HEK293 (cell line): ENCODE measurements around the gene SHROOM3.

ENCODE experiments used
- CTCF ChIA-PET: fragments of 350-600 bp; formaldehyde crosslinking; extraction: SDS; loops from one replicate; lab custom pipeline; 2021; ENCODE audit warnings: antibody characterized with exemption; lab: Yijun Ruan, JAX
- POLR2A ChIA-PET: fragments of 300-600 bp; formaldehyde crosslinking; extraction: SDS; loops from one replicate; lab custom pipeline; 2020; ENCODE audit warnings: antibody characterized with exemption, inconsistent platforms; lab: Yijun Ruan, JAX
- H3K27ac ChIP-seq: fragments of 200-500 bp; sonication (Bioruptor generic); 2 replicates; pipeline ENCODE4 v1.5.1; 2014; ENCODE audit warnings: low read depth, low read length, control low read depth, inconsistent platforms; ENCODE audit errors: extremely low read depth
- H3K36me3 ChIP-seq, 2 experiments: fragments of 200-500 bp in 1 of 2; sonication (Bioruptor generic) in 1 of 2; 1 replicate in 1 of 2; 2 replicates in 1 of 2; pipeline ENCODE4 v1.5.1; 2014 to 2017; ENCODE audit warnings: inconsistent platforms in 2 of 2, low read length in 2 of 2; ENCODE audit not compliant: control insufficient read depth in 2 of 2, insufficient read depth in 1 of 2
- H3K4me1 ChIP-seq: fragments of 200-500 bp; sonication (Bioruptor generic); 2 replicates; pipeline ENCODE4 v1.5.1; 2014; ENCODE audit warnings: mild to moderate bottlenecking, low read length, inconsistent platforms; ENCODE audit not compliant: control insufficient read depth, insufficient read depth
- H3K4me3 ChIP-seq: 2 replicates; pipeline ENCODE4 v1.5.1; 2011; ENCODE audit warnings: low read depth, mild to moderate bottlenecking, control low read depth, low read length, moderate library complexity
- H3K9me3 ChIP-seq: fragments of 200-500 bp; sonication (Bioruptor generic); 2 replicates; pipeline ENCODE4 v1.5.1; 2014; ENCODE audit warnings: low read depth, low read length, inconsistent platforms; ENCODE audit not compliant: control insufficient read depth, insufficient read depth
- IKZF3 ChIP-seq: fragments of 450-650 bp; IDR thresholded peaks from 2 replicates; pipeline ENCODE4 v1.5.0; 2018; ENCODE audit warnings: missing biosample characterization, mild to moderate bottlenecking, missing genetic modification characterization, moderate library complexity
- SCRT2 ChIP-seq: fragments of 450-650 bp; formaldehyde crosslinking; IDR thresholded peaks from 2 replicates; pipeline ENCODE4 v1.5.1; 2016; ENCODE audit warnings: missing biosample characterization, missing genetic modification characterization
- ZBTB1 ChIP-seq: fragments of 450-650 bp; formaldehyde crosslinking; IDR thresholded peaks from 2 replicates; pipeline ENCODE4 v1.5.1; 2016; ENCODE audit warnings: missing biosample characterization, missing genetic modification characterization
- ZFHX2 ChIP-seq: fragments of 450-650 bp; formaldehyde crosslinking; conservative IDR thresholded peaks from 2 replicates; pipeline ENCODE4 v1.5.1; 2016; ENCODE audit warnings: missing biosample characterization, missing genetic modification characterization
- ZNF184 ChIP-seq: fragments of 450-650 bp; IDR thresholded peaks from 2 replicates; pipeline ENCODE4 v1.5.1; 2018; ENCODE audit warnings: missing biosample characterization, mild to moderate bottlenecking, missing genetic modification characterization
- ZNF221 ChIP-seq: fragments of 450-650 bp; formaldehyde crosslinking; IDR thresholded peaks from 2 replicates; pipeline ENCODE4 v1.5.1; 2017; ENCODE audit warnings: missing biosample characterization, missing genetic modification characterization, borderline replicate concordance
- ZNF239 ChIP-seq: fragments of 450-650 bp; formaldehyde crosslinking; IDR thresholded peaks from 2 replicates; pipeline ENCODE4 v1.5.1; 2016; ENCODE audit warnings: missing biosample characterization, missing genetic modification characterization
- ZNF302 ChIP-seq: fragments of 450-650 bp; formaldehyde crosslinking; IDR thresholded peaks from 2 replicates; pipeline ENCODE4 v1.5.1; 2016; ENCODE audit warnings: missing biosample characterization, missing genetic modification characterization, low read depth
- ZNF324 ChIP-seq: fragments of 450-650 bp; formaldehyde crosslinking; IDR thresholded peaks from 2 replicates; pipeline ENCODE4 v1.5.1; 2016; ENCODE audit warnings: missing biosample characterization, missing genetic modification characterization
- ZNF366 ChIP-seq: fragments of 450-650 bp; formaldehyde crosslinking; conservative IDR thresholded peaks from 2 replicates; pipeline ENCODE4 v1.5.1; 2016; ENCODE audit warnings: missing biosample characterization, missing genetic modification characterization
- ZNF561 ChIP-seq: fragments of 450-650 bp; IDR thresholded peaks from 2 replicates; pipeline ENCODE4 v1.5.1; 2018; ENCODE audit warnings: missing biosample characterization, missing genetic modification characterization, borderline replicate concordance
- ZNF623 ChIP-seq: fragments of 450-650 bp; formaldehyde crosslinking; IDR thresholded peaks from 2 replicates; pipeline ENCODE4 v1.5.1; 2016; ENCODE audit warnings: missing biosample characterization, missing genetic modification characterization
- ZNF776 ChIP-seq: fragments of 450-650 bp; formaldehyde crosslinking; IDR thresholded peaks from 2 replicates; pipeline ENCODE4 v1.5.0; 2017; ENCODE audit warnings: missing biosample characterization, missing genetic modification characterization, borderline replicate concordance
- TF ChIP-seq, protein P1 (sequence below): fragments of 450-650 bp; formaldehyde crosslinking; IDR thresholded peaks from 2 replicates; pipeline ENCODE4 v1.5.1; 2016; ENCODE audit warnings: missing biosample characterization, missing genetic modification characterization
- TF ChIP-seq, protein P2 (sequence below): fragments of 450-650 bp; formaldehyde crosslinking; optimal IDR thresholded peaks from 2 replicates; pipeline ENCODE3; 2016; ENCODE audit warnings: missing biosample characterization, mild to moderate bottlenecking, missing genetic modification characterization
- TF ChIP-seq, protein P3 (sequence below): fragments of 450-650 bp; formaldehyde crosslinking; IDR thresholded peaks from 2 replicates; pipeline ENCODE4 v1.5.1; 2016; ENCODE audit warnings: missing biosample characterization, missing genetic modification characterization
- TF ChIP-seq, protein P4 (sequence below): fragments of 450-650 bp; formaldehyde crosslinking; IDR thresholded peaks from 2 replicates; pipeline ENCODE4 v1.5.1; 2016; ENCODE audit warnings: missing biosample characterization, missing genetic modification characterization, low read depth
- TF ChIP-seq, protein P5 (sequence below): sonication (generic); formaldehyde crosslinking; IDR thresholded peaks from 2 replicates; pipeline ENCODE4 v1.8.1; 2022; ENCODE audit warnings: mild to moderate bottlenecking, moderate library complexity, missing genetic modification reagents
- TF ChIP-seq, protein P6 (sequence below): fragments of 450-650 bp; formaldehyde crosslinking; IDR thresholded peaks from 2 replicates; pipeline ENCODE4 v1.5.1; 2016; ENCODE audit warnings: missing biosample characterization, missing genetic modification characterization

The SHROOM3 gene

DNA sequence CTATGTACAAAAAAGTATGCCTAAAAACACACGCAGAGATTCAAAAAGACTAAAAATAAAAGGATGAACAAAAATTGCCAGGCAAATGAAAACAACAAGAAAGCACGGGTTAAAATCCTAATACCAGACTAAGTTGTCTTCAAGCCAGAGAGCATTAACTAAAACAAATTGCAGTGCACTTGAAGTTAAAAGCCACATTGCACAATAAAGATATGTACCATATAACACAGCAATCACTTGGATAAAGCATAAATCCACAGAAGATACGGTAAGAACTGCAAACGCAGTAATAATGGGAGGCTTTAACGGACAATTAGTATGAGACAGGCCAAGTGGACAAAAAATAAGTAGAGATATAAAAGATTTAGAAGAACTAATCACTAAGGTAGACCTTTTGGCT is 28.9 kb upstream of the SHROOM3 start:
- Histone ChIP-seq H3K9me3 (no peaks in the 10 kb centered on the region), H3K4me1 (no peaks in the 10 kb centered on the region), H3K36me3 (no peaks in the 10 kb centered on the region), H3K4me3 (no peak overlapping the region), H3K27ac (no peak overlapping the region)
- TF ChIP-seq, protein P1, sequence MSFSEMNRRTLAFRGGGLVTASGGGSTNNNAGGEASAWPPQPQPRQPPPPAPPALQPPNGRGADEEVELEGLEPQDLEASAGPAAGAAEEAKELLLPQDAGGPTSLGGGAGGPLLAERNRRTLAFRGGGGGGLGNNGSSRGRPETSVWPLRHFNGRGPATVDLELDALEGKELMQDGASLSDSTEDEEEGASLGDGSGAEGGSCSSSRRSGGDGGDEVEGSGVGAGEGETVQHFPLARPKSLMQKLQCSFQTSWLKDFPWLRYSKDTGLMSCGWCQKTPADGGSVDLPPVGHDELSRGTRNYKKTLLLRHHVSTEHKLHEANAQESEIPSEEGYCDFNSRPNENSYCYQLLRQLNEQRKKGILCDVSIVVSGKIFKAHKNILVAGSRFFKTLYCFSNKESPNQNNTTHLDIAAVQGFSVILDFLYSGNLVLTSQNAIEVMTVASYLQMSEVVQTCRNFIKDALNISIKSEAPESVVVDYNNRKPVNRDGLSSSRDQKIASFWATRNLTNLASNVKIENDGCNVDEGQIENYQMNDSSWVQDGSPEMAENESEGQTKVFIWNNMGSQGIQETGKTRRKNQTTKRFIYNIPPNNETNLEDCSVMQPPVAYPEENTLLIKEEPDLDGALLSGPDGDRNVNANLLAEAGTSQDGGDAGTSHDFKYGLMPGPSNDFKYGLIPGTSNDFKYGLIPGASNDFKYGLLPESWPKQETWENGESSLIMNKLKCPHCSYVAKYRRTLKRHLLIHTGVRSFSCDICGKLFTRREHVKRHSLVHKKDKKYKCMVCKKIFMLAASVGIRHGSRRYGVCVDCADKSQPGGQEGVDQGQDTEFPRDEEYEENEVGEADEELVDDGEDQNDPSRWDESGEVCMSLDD, result no peak
- ChIA-PET POLR2A (no interaction called here), CTCF (no interaction called here)

DNA sequence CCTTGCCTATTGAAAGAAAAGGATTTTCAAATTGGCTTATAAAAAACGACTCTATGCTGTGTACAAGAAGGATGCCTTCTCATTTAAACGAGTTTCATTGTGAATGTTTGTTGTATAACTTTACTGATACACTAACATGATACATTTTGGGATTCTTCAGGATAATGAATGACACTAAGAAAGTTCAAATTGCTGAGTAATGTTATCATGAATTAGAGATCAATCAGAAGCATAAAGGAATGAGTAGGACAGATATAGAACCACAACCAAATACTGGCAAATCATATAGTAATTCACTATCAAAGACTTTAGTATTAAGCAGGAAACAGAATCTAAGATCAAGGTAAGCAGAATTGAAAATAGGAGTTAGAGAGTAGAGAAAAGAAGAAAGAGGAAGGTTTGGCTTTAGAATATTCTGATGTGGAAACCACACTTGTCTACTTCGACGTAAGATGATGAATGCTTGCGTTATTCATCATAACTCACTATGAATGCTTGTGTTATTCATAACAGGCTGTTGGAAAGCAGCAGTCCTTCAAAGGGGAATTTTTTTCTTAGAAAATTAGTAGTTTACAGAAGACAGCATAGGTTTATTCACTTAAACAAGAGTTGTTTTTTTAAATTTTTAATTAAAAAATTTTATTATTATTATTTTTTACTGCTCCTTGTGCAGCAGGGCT is 27.4 kb upstream of the SHROOM3 start:
- CTCF ChIA-PET, result no interaction called here

DNA sequence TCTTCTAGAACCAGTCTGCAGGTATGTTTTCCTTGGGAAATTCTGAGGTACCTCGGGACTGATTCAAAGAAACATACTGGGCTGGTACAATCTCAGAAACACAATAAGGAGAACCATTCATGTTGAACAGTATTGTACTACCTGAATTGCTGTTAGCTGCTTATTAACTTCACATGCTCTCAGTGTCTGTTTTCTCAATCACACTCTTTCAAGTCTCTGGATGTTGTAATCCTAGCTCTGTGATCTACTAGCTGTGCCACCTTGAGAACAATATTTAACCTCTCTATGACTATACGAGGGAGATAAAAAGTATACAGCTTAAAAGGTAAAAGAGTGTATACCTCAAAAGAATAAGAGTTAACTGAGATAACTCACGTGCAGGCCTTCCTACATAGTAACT is 24.4 kb upstream of the SHROOM3 start:
- no peaks in the 10 kb centered on the region for H3K4me1 ChIP-seq
- CTCF ChIA-PET, result interaction anchor here (0.9 kb wide), 1 partner anchor 146 kb away, joined by 3 read pairs; no protein-coding TSS in a partner anchor
- H3K36me3 ChIP-seq, result no peaks in the 10 kb centered on the region
- H3K27ac ChIP-seq, result no peak overlapping the region
- POLR2A ChIA-PET, result no interaction called here
- no peak overlapping the region for H3K4me3 ChIP-seq
- no peaks in the 10 kb centered on the region for H3K9me3 ChIP-seq
- no peak for TF ChIP-seq ZNF623 (tag by site-specific recombination)
- no peak for TF ChIP-seq ZNF184 (tag by site-specific recombination)
- TF ChIP-seq SCRT2 (tag by site-specific recombination), result no peak
- no peak for TF ChIP-seq ZBTB1 (tag by site-specific recombination)
- no peak for TF ChIP-seq ZNF221 (tag by site-specific recombination)
- TF ChIP-seq, protein P2, sequence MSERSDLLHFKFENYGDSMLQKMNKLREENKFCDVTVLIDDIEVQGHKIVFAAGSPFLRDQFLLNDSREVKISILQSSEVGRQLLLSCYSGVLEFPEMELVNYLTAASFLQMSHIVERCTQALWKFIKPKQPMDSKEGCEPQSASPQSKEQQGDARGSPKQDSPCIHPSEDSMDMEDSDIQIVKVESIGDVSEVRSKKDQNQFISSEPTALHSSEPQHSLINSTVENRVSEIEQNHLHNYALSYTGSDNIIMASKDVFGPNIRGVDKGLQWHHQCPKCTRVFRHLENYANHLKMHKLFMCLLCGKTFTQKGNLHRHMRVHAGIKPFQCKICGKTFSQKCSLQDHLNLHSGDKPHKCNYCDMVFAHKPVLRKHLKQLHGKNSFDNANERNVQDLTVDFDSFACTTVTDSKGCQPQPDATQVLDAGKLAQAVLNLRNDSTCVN (tag by site-specific recombination), result no peak
- no peak for TF ChIP-seq ZNF239 (tag by site-specific recombination)
- TF ChIP-seq, protein P3, sequence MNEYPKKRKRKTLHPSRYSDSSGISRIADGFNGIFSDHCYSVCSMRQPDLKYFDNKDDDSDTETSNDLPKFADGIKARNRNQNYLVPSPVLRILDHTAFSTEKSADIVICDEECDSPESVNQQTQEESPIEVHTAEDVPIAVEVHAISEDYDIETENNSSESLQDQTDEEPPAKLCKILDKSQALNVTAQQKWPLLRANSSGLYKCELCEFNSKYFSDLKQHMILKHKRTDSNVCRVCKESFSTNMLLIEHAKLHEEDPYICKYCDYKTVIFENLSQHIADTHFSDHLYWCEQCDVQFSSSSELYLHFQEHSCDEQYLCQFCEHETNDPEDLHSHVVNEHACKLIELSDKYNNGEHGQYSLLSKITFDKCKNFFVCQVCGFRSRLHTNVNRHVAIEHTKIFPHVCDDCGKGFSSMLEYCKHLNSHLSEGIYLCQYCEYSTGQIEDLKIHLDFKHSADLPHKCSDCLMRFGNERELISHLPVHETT (tag by site-specific recombination), result no peak
- TF ChIP-seq ZNF776, result no peak
- TF ChIP-seq, protein P4, sequence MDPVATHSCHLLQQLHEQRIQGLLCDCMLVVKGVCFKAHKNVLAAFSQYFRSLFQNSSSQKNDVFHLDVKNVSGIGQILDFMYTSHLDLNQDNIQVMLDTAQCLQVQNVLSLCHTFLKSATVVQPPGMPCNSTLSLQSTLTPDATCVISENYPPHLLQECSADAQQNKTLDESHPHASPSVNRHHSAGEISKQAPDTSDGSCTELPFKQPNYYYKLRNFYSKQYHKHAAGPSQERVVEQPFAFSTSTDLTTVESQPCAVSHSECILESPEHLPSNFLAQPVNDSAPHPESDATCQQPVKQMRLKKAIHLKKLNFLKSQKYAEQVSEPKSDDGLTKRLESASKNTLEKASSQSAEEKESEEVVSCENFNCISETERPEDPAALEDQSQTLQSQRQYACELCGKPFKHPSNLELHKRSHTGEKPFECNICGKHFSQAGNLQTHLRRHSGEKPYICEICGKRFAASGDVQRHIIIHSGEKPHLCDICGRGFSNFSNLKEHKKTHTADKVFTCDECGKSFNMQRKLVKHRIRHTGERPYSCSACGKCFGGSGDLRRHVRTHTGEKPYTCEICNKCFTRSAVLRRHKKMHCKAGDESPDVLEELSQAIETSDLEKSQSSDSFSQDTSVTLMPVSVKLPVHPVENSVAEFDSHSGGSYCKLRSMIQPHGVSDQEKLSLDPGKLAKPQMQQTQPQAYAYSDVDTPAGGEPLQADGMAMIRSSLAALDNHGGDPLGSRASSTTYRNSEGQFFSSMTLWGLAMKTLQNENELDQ (tag by site-specific recombination), result no peak
- TF ChIP-seq ZNF561, result no peak
- TF ChIP-seq, protein P5, sequence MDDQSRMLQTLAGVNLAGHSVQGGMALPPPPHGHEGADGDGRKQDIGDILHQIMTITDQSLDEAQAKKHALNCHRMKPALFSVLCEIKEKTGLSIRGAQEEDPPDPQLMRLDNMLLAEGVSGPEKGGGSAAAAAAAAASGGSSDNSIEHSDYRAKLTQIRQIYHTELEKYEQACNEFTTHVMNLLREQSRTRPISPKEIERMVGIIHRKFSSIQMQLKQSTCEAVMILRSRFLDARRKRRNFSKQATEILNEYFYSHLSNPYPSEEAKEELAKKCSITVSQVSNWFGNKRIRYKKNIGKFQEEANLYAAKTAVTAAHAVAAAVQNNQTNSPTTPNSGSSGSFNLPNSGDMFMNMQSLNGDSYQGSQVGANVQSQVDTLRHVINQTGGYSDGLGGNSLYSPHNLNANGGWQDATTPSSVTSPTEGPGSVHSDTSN (CRISPR knock-in tag), result no peak
- TF ChIP-seq ZNF324 (tag by site-specific recombination), result no peak
- TF ChIP-seq ZNF302 (tag by site-specific recombination), result no peak

More for the DNA sequence above, 27.4 kb upstream of the SHROOM3 start:
- Histone ChIP-seq H3K27ac (no peak overlapping the region), H3K4me3 (no peak overlapping the region), H3K36me3 (no peaks in the 10 kb centered on the region), H3K4me1 (no peaks in the 10 kb centered on the region), H3K9me3 (no peaks in the 10 kb centered on the region)
- TF ChIP-seq IKZF3 (tag by site-specific recombination) (no peak), ZNF366 (tag by site-specific recombination) (no peak), ZFHX2 (no peak)
- TF ChIP-seq, protein P6, sequence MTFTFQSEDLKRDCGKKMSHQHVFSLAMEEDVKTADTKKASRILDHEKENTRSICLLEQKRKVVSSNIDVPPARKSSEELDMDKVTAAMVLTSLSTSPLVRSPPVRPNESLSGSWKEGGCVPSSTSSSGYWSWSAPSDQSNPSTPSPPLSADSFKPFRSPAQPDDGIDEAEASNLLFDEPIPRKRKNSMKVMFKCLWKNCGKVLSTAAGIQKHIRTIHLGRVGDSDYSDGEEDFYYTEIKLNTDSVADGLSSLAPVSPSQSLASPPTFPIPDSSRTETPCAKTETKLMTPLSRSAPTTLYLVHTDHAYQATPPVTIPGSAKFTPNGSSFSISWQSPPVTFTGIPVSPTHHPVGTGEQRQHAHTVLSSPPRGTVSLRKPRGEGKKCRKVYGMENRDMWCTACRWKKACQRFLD (tag by site-specific recombination), result no peak
- POLR2A ChIA-PET, result no interaction called here
